ENCODE data around the gene OGDHL.
"Not testable (repeated sequence)": the region's sequence is repeated elsewhere in the genome, so short reads cannot be mapped to it uniquely, and the experiment has no call there.

DNA sequence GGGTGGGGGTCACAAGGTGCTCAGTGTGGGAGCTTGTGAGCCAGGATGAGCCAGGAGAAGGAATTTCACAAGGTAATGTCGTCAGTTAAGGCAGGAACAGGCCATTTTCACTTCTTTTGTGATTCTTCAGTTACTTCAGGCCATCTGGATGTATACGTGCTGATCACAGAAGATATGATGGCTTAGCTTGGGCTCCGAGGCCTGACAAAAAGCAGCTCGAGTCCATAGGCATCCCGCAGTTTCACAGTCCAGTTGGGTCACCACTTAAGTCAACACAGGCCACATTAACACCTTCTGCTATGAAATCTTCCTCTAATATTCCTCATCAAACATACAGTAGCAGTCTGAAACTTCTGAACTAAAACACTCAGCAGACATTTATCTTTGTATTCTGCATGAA lies 10.8 kb upstream of the OGDHL start:
- TF ChIP-seq MYC (CRISPR knock-in tag; IDR thresholded peaks at IDR 0.05; ENCODE audit: borderline replicate concordance); ZNF83 (CRISPR knock-in tag; IDR thresholded peaks at IDR 0.05; ENCODE audit: borderline replicate concordance); HDAC1 (CRISPR knock-in tag; IDR thresholded peaks at IDR 0.05); RFX1 (IDR thresholded peaks at IDR 0.05); ZNF546 (CRISPR knock-in tag; conservative IDR thresholded peaks at IDR 0.05); JDP2 (CRISPR knock-in tag; IDR thresholded peaks at IDR 0.05; ENCODE audit: borderline replicate concordance); KLF11 (CRISPR knock-in tag; IDR thresholded peaks at IDR 0.05): not testable (repeated sequence)
- TF ChIP-seq, protein P1, sequence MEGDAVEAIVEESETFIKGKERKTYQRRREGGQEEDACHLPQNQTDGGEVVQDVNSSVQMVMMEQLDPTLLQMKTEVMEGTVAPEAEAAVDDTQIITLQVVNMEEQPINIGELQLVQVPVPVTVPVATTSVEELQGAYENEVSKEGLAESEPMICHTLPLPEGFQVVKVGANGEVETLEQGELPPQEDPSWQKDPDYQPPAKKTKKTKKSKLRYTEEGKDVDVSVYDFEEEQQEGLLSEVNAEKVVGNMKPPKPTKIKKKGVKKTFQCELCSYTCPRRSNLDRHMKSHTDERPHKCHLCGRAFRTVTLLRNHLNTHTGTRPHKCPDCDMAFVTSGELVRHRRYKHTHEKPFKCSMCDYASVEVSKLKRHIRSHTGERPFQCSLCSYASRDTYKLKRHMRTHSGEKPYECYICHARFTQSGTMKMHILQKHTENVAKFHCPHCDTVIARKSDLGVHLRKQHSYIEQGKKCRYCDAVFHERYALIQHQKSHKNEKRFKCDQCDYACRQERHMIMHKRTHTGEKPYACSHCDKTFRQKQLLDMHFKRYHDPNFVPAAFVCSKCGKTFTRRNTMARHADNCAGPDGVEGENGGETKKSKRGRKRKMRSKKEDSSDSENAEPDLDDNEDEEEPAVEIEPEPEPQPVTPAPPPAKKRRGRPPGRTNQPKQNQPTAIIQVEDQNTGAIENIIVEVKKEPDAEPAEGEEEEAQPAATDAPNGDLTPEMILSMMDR (CRISPR knock-in tag; IDR thresholded peaks at IDR 0.05), result not testable (repeated sequence)
